OCI-LY7 (cell line): Measurements from ENCODE around the gene PTPRM. TPM values are rescaled to one million over a fixed set of nuclear protein-coding genes. Genes with fewer than 3 reads are reported as not detected.

Source experiments
- BruUV-seq: library from RNA; stranded (reverse); fragments of 400-500 nt; replicated peaks from 2 replicates; lab custom pipeline; 2021; lab: Mats Ljungman, UMichigan
- CTCF ChIA-PET: fragments of 300-600 bp; sonication (Branson Sonifier 250); formaldehyde crosslinking; loops from one replicate; lab custom pipeline; 2022; ENCODE audit warnings: antibody characterized with exemption; ENCODE audit not compliant: unreplicated experiment; lab: Charles Lee
- POLR2A ChIA-PET: fragments of 300-600 bp; sonication (Branson Sonifier 250); formaldehyde crosslinking; loops from one replicate; lab custom pipeline; 2022; ENCODE audit warnings: antibody characterized with exemption; lab: Charles Lee
- DNase-seq: peaks from one replicate; pipeline ENCODE4 v3.0.0-alpha.2; 2015; ENCODE audit warnings: low spot score
- H2AFZ ChIP-seq: fragments of 200-600 bp; sonication (generic), shearing (Covaris generic); 2 replicates; pipeline ENCODE4 v1.6.1; 2014; ENCODE audit warnings: mild to moderate bottlenecking, antibody characterized with exemption, low read length, moderate library complexity
- H3K27ac ChIP-seq: fragments of 200-600 bp; sonication (generic); 2 replicates; pipeline ENCODE4 v1.5.1; 2014; ENCODE audit warnings: mixed run types, low read depth, mild to moderate bottlenecking, moderate library complexity, low read length, inconsistent platforms; ENCODE audit not compliant: poor library complexity, severe bottlenecking
- H3K36me3 ChIP-seq: fragments of 200-600 bp; sonication (generic); 2 replicates; pipeline ENCODE4 v1.6.1; 2014; ENCODE audit warnings: mild to moderate bottlenecking, antibody characterized with exemption, low read length, moderate library complexity, mixed read lengths; ENCODE audit not compliant: insufficient read depth
- H3K4me1 ChIP-seq: fragments of 200-600 bp; sonication (generic); 2 replicates; pipeline ENCODE4 v1.5.1; 2014; ENCODE audit warnings: mild to moderate bottlenecking, low read length; ENCODE audit not compliant: insufficient read depth, poor library complexity, severe bottlenecking
- H3K4me2 ChIP-seq: fragments of 200-600 bp; sonication (generic); 2 replicates; pipeline ENCODE4 v1.6.1; 2014; ENCODE audit warnings: mild to moderate bottlenecking, low read length
- H3K4me3 ChIP-seq: fragments of 200-600 bp; sonication (generic); 2 replicates; pipeline ENCODE4 v1.5.1; 2014; ENCODE audit warnings: mild to moderate bottlenecking, low read depth, low read length; ENCODE audit not compliant: poor library complexity, severe bottlenecking
- H3K79me2 ChIP-seq: fragments of 200-600 bp; sonication (generic); 2 replicates; pipeline ENCODE4 v1.6.1; 2016; ENCODE audit warnings: low read depth, mild to moderate bottlenecking, low read length, moderate library complexity, mixed read lengths; ENCODE audit not compliant: insufficient read depth
- H3K9me2 ChIP-seq: fragments of 200-600 bp; sonication (generic); 2 replicates; pipeline ENCODE4 v1.6.1; 2016; ENCODE audit warnings: mild to moderate bottlenecking, low read length, mixed read lengths; ENCODE audit not compliant: insufficient read depth
- H3K9me3 ChIP-seq: fragments of 200-600 bp; sonication (generic); 2 replicates; pipeline ENCODE4 v1.6.1; 2014; ENCODE audit warnings: mild to moderate bottlenecking, mixed run types, low read length, mixed read lengths
- H4K20me1 ChIP-seq: fragments of 200-600 bp; sonication (generic); 2 replicates; pipeline ENCODE4 v1.6.1; 2014; ENCODE audit warnings: mild to moderate bottlenecking, antibody characterized with exemption, low read length, moderate library complexity, mixed read lengths; ENCODE audit not compliant: insufficient read depth
- CTCF ChIP-seq: fragments of 200-600 bp; sonication (generic); conservative IDR thresholded peaks from 2 replicates; pipeline ENCODE4 v1.5.1; 2014; ENCODE audit warnings: mild to moderate bottlenecking, antibody characterized with exemption, low read length, moderate library complexity, mixed read lengths
- EZH2phosphoT487 ChIP-seq: fragments of 200-600 bp; sonication (generic); IDR thresholded peaks from 2 replicates; pipeline ENCODE4 v1.6.1; 2018; ENCODE audit warnings: low read depth, borderline replicate concordance, mild to moderate bottlenecking, mixed run types, antibody characterized with exemption, low read length, moderate library complexity, mixed read lengths
- intact Hi-C: fragments of 100-400 bp; cut with micrococcal nuclease; formaldehyde crosslinking; loops from one replicate; pipeline ENCODE4 v1.10.0; 2022; ENCODE audit not compliant: unreplicated experiment
- total RNA-seq, 2 experiments: library from RNA; depleted of rRNA in 1 of 2; stranded (reverse); fragments of >200 nt in 1 of 2; shearing (Covaris generic) in 1 of 2; gene quantifications; 2 replicates each; pipeline ENCODE4 v1.2.3, GENCODE V29; 2014 to 2022

Gene PTPRM
- total RNA-seq, 2 experiments from 2014 or later, result not detected

- Histone ChIP-seq H4K20me1 (no peaks in the 10 kb centered on the region), H3K4me2 (no peak overlapping the region), H2AFZ (no peak overlapping the region), H3K4me3 (no peak overlapping the region), H3K36me3 (no peaks in the 10 kb centered on the region), H3K9me3 (no peaks in the 10 kb centered on the region), H3K79me2 (no peaks in the 10 kb centered on the region), H3K4me1 (no peaks in the 10 kb centered on the region), H3K27ac (no peak overlapping the region), H3K9me2 (no peaks in the 10 kb centered on the region)
- TF ChIP-seq CTCF (no peak), EZH2phosphoT487 (no peak)
- ChIA-PET CTCF (no interaction called here), POLR2A (no interaction called here)
- no peak for DNase-seq
- no TSS peak for BruUV-seq
- intact Hi-C loops, result no loop called here
Measured at GRCh38 chr18:8366070-8366469, 799.0 kb downstream of the PTPRM start.

GRCh38 chr18:8366656-8367055, 799.5 kb downstream of the PTPRM start:
- no peaks in the 10 kb centered on the region for H3K9me3 ChIP-seq
- intact Hi-C loops, result no loop called here
- no peak for DNase-seq
- no peak overlapping the region for H3K4me2 ChIP-seq
- H3K4me1 ChIP-seq, result no peaks in the 10 kb centered on the region
- H3K27ac ChIP-seq, result no peak overlapping the region
- ChIA-PET POLR2A (no interaction called here), CTCF (no interaction called here)
- no peak overlapping the region for H2AFZ ChIP-seq
- no peaks in the 10 kb centered on the region for H3K79me2 ChIP-seq
- TF ChIP-seq CTCF (no peak), EZH2phosphoT487 (no peak)
- no peaks in the 10 kb centered on the region for H4K20me1 ChIP-seq
- no peaks in the 10 kb centered on the region for H3K9me2 ChIP-seq
- BruUV-seq, result no TSS peak
- H3K4me3 ChIP-seq, result no peak overlapping the region
- no peaks in the 10 kb centered on the region for H3K36me3 ChIP-seq

- POLR2A ChIA-PET, result no interaction called here
- Histone ChIP-seq H2AFZ (no peak overlapping the region), H3K9me2 (no peaks in the 10 kb centered on the region), H3K79me2 (no peaks in the 10 kb centered on the region), H3K9me3 (no peaks in the 10 kb centered on the region), H3K36me3 (no peaks in the 10 kb centered on the region), H3K4me3 (no peak overlapping the region), H3K27ac (no peak overlapping the region), H4K20me1 (no peaks in the 10 kb centered on the region), H3K4me2 (no peak overlapping the region), H3K4me1 (no peaks in the 10 kb centered on the region)
- no peak for DNase-seq
- CTCF ChIA-PET, result no interaction called here
- intact Hi-C loops, result no loop called here
- TF ChIP-seq CTCF (no peak), EZH2phosphoT487 (no peak)
- no TSS peak for BruUV-seq
Measured at GRCh38 chr18:8367217-8367988, 800.3 kb downstream of the PTPRM start.
